ENCODE data around the gene NEMP2. TPM values are rescaled to one million over a fixed set of nuclear protein-coding genes. Genes with fewer than 3 reads are reported as not detected.
A peak's percentile ranks its signal among the peaks of the same experiment; 100 is the strongest.
"Not testable (repeated sequence)": the region's sequence is repeated elsewhere in the genome, so short reads cannot be mapped to it uniquely, and the experiment has no call there.

Gene NEMP2
- total and polyA plus RNA-seq, 4 donors: 0.85 to 11.2 (median 2.6) TPM

DNA sequence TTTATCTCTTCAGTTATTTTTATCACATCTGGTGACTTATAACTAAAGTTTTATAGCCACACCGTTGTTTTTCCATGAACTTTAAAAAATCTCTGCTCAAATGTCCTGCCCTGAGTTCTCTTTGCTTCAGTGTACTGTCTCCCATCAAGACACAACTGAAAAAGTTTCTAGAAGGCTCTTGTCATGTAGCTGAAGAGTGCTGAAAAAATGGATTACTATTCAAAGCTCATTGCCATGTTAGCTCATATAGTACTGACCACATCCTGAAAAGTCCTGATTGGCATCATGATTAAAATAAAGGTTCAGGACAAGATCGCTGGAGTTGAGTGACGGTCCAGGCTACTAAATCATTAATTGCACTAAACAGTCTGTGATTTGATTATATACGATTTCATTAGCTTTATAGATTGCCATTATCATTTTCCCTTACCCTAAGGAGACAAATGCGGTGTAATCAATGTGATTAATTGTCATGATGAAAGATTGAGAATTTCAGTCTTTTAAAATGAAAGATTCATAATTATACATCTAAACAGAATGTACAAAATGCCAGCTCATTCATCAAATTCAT, 64.2 kb downstream of the NEMP2 start:
- no peak overlapping the region for H3K4me3 ChIP-seq
- H3K4me1 ChIP-seq (ENCODE audit: control insufficient read depth in 5 of 5, insufficient read depth in 5 of 5, low read length in 5 of 5): peaks cover 9 to 43% (median 20%) of the 10 kb centered on the region in 5 donors
- TF ChIP-seq, protein P1, sequence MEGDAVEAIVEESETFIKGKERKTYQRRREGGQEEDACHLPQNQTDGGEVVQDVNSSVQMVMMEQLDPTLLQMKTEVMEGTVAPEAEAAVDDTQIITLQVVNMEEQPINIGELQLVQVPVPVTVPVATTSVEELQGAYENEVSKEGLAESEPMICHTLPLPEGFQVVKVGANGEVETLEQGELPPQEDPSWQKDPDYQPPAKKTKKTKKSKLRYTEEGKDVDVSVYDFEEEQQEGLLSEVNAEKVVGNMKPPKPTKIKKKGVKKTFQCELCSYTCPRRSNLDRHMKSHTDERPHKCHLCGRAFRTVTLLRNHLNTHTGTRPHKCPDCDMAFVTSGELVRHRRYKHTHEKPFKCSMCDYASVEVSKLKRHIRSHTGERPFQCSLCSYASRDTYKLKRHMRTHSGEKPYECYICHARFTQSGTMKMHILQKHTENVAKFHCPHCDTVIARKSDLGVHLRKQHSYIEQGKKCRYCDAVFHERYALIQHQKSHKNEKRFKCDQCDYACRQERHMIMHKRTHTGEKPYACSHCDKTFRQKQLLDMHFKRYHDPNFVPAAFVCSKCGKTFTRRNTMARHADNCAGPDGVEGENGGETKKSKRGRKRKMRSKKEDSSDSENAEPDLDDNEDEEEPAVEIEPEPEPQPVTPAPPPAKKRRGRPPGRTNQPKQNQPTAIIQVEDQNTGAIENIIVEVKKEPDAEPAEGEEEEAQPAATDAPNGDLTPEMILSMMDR (IDR thresholded peaks at IDR 0.05; ENCODE audit: control extremely low read depth, extremely low read depth): no peak
- peaks cover 0 to 2% (median 0%) of the 10 kb centered on the region in 4 donors for H3K36me3 ChIP-seq (ENCODE audit: control insufficient read depth in 4 of 4, insufficient read depth in 4 of 4, low read length in 4 of 4)
- 70 to 84% methylated on average over 5 of the region's 5 CpGs for WGBS, 2 donors
- DNase-seq: peak in 1 of 3 donors; percentile 16
- H3K9ac ChIP-seq (ENCODE audit: insufficient read depth in 1 of 2, low read length in 2 of 2): peak overlapping the region in 1 of 2 donors; percentile 44
- no peaks in the 10 kb centered on the region for H3K27me3 ChIP-seq (ENCODE audit: control insufficient read depth in 3 of 3, insufficient read depth in 3 of 3, low read length in 2 of 3)
- H3K27ac ChIP-seq (ENCODE audit: low read depth in 1 of 2, low read length in 1 of 2): peak overlapping the region; percentile 40 to 70
- no peaks in the 10 kb centered on the region for H3K9me3 ChIP-seq (ENCODE audit: control insufficient read depth in 4 of 4, insufficient read depth in 3 of 4, low read length in 3 of 4)
- ATAC-seq (ENCODE audit: insufficient read depth, low FRiP score): no peak

DNA sequence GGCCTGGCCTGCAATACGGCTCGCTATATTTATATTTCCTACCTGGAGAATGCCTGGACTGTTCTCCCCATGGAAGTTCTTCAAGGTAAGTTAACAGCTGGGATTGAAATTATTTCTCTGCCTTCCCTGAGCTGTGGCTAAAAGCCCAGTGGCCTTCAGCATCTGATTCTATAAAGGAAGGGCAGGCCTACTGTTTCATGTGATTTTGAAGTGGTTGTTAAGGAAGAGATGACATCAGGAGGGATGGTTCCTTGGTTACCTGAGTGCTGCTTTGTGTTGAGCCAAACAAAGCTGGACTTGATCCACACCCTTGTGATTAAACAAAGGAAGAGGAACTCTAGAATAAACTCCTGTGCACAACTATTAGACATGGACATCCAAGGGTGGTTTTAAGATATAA, 64.8 kb downstream of the NEMP2 start:
- Histone ChIP-seq H3K9me3 (ENCODE audit: control insufficient read depth in 4 of 4, insufficient read depth in 3 of 4, low read length in 3 of 4) (no peaks in the 10 kb centered on the region), H3K36me3 (ENCODE audit: control insufficient read depth in 4 of 4, insufficient read depth in 4 of 4, low read length in 4 of 4) (peaks cover 0 to 2% (median 0%) of the 10 kb centered on the region in 4 donors), H3K4me3 (no peak overlapping the region), H3K27me3 (ENCODE audit: control insufficient read depth in 3 of 3, insufficient read depth in 3 of 3, low read length in 2 of 3) (no peaks in the 10 kb centered on the region), H3K9ac (ENCODE audit: insufficient read depth in 1 of 2, low read length in 2 of 2) (peak overlapping the region in 1 of 2 donors; percentile 44), H3K27ac (ENCODE audit: low read depth in 1 of 2, low read length in 1 of 2) (peak overlapping the region; percentile 42 to 70), H3K4me1 (ENCODE audit: control insufficient read depth in 5 of 5, insufficient read depth in 5 of 5, low read length in 5 of 5) (peaks cover 9 to 43% (median 20%) of the 10 kb centered on the region in 5 donors)
- peak; percentile 74 for ATAC-seq (ENCODE audit: insufficient read depth, low FRiP score)
- 71 to 77% methylated on average over 2 of the region's 2 CpGs for WGBS, 2 donors
- TF ChIP-seq, protein P1 (IDR thresholded peaks at IDR 0.05; ENCODE audit: control extremely low read depth, extremely low read depth): no peak
- peak; percentile 35 to 82 (median 78) for DNase-seq

DNA sequence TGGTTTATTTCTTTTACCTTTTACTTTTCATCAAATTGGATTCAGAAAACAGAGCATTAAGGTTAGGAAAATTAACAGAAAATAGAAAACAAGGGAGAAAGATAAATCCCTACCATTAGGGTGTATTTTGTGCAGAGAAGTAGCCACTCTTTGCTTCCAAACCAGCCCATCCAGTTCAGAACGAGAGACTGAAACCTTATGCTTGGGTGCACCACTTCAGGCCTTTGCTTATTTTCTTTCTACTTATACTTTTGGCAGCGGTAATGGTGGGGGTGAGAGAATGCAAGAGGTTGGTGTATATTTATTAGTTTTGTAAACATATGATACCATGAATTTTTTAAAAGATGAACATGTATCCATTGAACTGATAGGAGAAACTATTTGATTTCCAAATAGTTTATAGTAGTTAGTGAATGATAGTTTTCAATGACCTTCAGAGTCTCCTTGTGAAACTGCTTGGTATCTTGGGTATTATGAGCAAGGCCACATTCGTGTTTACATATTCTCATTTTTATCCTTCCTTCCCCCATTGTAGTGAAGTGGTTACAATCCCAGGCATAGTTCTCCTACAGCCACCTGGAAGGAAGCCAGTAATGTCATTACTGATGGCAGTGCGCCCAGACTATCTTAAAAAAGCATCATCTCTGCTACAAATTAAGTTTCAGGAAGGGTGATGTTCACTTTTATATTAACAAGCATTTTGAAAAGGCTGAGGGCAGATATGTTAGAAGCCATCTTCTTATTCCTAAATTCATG, 65.5 kb downstream of the NEMP2 start:
- TF ChIP-seq, protein P1 (IDR thresholded peaks at IDR 0.05; ENCODE audit: control extremely low read depth, extremely low read depth): no peak
- no peak overlapping the region for H3K4me3 ChIP-seq
- ATAC-seq (ENCODE audit: insufficient read depth, low FRiP score) (peak; percentile 67), DNase-seq (peak; percentile 96 to 99 (median 99))
- peaks cover 9 to 43% (median 20%) of the 10 kb centered on the region in 5 donors for H3K4me1 ChIP-seq (ENCODE audit: control insufficient read depth in 5 of 5, insufficient read depth in 5 of 5, low read length in 5 of 5)
- H3K9ac ChIP-seq (ENCODE audit: insufficient read depth in 1 of 2, low read length in 2 of 2): peak overlapping the region in 1 of 2 donors; percentile 11
- peaks cover 0 to 2% (median 0%) of the 10 kb centered on the region in 4 donors for H3K36me3 ChIP-seq (ENCODE audit: control insufficient read depth in 4 of 4, insufficient read depth in 4 of 4, low read length in 4 of 4)
- no peaks in the 10 kb centered on the region for H3K27me3 ChIP-seq (ENCODE audit: control insufficient read depth in 3 of 3, insufficient read depth in 3 of 3, low read length in 2 of 3)
- WGBS, 2 donors: 20 to 33% methylated on average over 4 of the region's 4 CpGs
- peak overlapping the region; percentile 70 to 79 for H3K27ac ChIP-seq (ENCODE audit: low read depth in 1 of 2, low read length in 1 of 2)
- H3K9me3 ChIP-seq (ENCODE audit: control insufficient read depth in 4 of 4, insufficient read depth in 3 of 4, low read length in 3 of 4): no peaks in the 10 kb centered on the region

DNA sequence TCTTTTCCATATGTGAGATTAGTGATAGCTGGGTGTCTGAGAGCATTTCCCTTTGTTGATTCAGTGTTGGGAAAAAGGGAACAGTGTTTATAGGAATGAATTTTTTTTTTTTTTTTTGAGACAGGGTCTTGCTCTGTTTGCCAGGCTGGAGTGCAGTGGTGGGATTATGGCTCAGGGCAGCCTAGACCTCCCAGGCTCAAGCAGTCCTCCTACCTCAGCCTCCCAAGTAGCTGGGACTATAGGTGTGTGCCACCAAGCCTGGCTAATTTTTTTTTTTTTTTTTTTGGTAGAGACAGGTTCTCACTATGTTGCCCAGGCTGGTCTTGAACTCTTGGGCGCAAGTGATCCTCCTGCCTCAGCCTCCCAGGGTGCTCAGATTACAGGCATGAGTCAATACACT, 66.2 kb downstream of the NEMP2 start:
- H3K36me3 ChIP-seq (ENCODE audit: control insufficient read depth in 4 of 4, insufficient read depth in 4 of 4, low read length in 4 of 4); H3K9ac ChIP-seq (ENCODE audit: insufficient read depth in 1 of 2, low read length in 2 of 2); H3K4me3 ChIP-seq; ATAC-seq (ENCODE audit: insufficient read depth, low FRiP score); DNase-seq; H3K9me3 ChIP-seq (ENCODE audit: control insufficient read depth in 4 of 4, insufficient read depth in 3 of 4, low read length in 3 of 4); H3K27me3 ChIP-seq (ENCODE audit: control insufficient read depth in 3 of 3, insufficient read depth in 3 of 3, low read length in 2 of 3): not testable (repeated sequence)
- Histone ChIP-seq H3K4me1 (ENCODE audit: control insufficient read depth in 5 of 5, insufficient read depth in 5 of 5, low read length in 5 of 5) (peaks cover 9 to 43% (median 20%) of the 10 kb centered on the region in 5 donors), H3K27ac (ENCODE audit: low read depth in 1 of 2, low read length in 1 of 2) (peak overlapping the region; percentile 59 to 80)
- 85 to 86% methylated on average over 1 of the region's 1 CpG for WGBS, 2 donors
